A673 (cell line): ENCODE measurements around the gene LIMCH1. TPM values are rescaled to one million over a fixed set of nuclear protein-coding genes. Genes with fewer than 3 reads are reported as not detected.

Experiments
- BruUV-seq: library from RNA; stranded (reverse); fragments of 400-500 nt; replicated peaks from 2 replicates; lab custom pipeline; 2021; lab: Mats Ljungman, UMichigan
- CTCF ChIA-PET: fragments of 300-600 bp; sonication (Branson Sonifier 250); formaldehyde crosslinking; loops from one replicate; lab custom pipeline; 2022; ENCODE audit warnings: antibody characterized with exemption; lab: Charles Lee
- POLR2A ChIA-PET: fragments of 300-600 bp; sonication (Branson Sonifier 250); formaldehyde crosslinking; loops from one replicate; lab custom pipeline; 2022; ENCODE audit warnings: antibody characterized with exemption; ENCODE audit not compliant: low non-redundant PET; lab: Charles Lee
- DNase-seq: peaks from one replicate; pipeline ENCODE4 v3.0.0-alpha.2; 2015; ENCODE audit warnings: low spot score
- H3K27ac ChIP-seq: fragments of 200-600 bp; sonication (generic); 2 replicates; pipeline ENCODE4 v1.5.1; 2016; ENCODE audit warnings: mixed run types, low read depth, mild to moderate bottlenecking, mixed read lengths, antibody characterized with exemption, low read length; ENCODE audit not compliant: poor library complexity, severe bottlenecking
- H3K27me3 ChIP-seq: fragments of 200-600 bp; sonication (generic); replicated peaks from 2 replicates; pipeline ENCODE4 v1.6.1; 2017; ENCODE audit warnings: mixed run types, low read depth, mild to moderate bottlenecking, mixed read lengths, antibody characterized with exemption, low read length; ENCODE audit not compliant: insufficient read depth, poor library complexity
- H3K36me3 ChIP-seq: fragments of 200-600 bp; sonication (generic); 2 replicates; pipeline ENCODE4 v1.6.1; 2016; ENCODE audit warnings: mixed run types, mild to moderate bottlenecking, mixed read lengths, antibody characterized with exemption, low read length; ENCODE audit not compliant: insufficient read depth, poor library complexity, severe bottlenecking
- H3K4me1 ChIP-seq: fragments of 200-600 bp; sonication (generic); 2 replicates; pipeline ENCODE4 v1.6.1; 2017; ENCODE audit warnings: mixed run types, mild to moderate bottlenecking, mixed read lengths, antibody characterized with exemption, low read length; ENCODE audit not compliant: insufficient read depth, poor library complexity, severe bottlenecking
- H3K4me3 ChIP-seq: fragments of 200-600 bp; sonication (generic); 2 replicates; pipeline ENCODE4 v1.5.1; 2016; ENCODE audit warnings: low read depth, mixed run types, mild to moderate bottlenecking, mixed read lengths, low read length; ENCODE audit not compliant: poor library complexity, severe bottlenecking
- H3K9me3 ChIP-seq: fragments of 200-600 bp; sonication (generic); 2 replicates; pipeline ENCODE4 v1.6.1; 2016; ENCODE audit warnings: mixed run types, low read depth, mild to moderate bottlenecking, mixed read lengths, antibody characterized with exemption, low read length; ENCODE audit not compliant: poor library complexity, severe bottlenecking
- EZH2 ChIP-seq: fragments of 200-600 bp; sonication (generic); IDR thresholded peaks from 2 replicates; pipeline ENCODE4 v1.6.1; 2017; ENCODE audit warnings: borderline replicate concordance, low read depth, mild to moderate bottlenecking, mixed read lengths, antibody characterized with exemption, low read length; ENCODE audit not compliant: poor library complexity, severe bottlenecking
- intact Hi-C: fragments of 100-400 bp; cut with micrococcal nuclease; formaldehyde crosslinking; loops from one replicate; pipeline ENCODE4 v1.10.0; 2022; ENCODE audit not compliant: unreplicated experiment
- total RNA-seq: library from RNA; stranded (reverse); gene quantifications from 2 replicates; pipeline ENCODE4 v1.2.3, GENCODE V29; 2021
- TF ChIP-seq, protein P1 (sequence below): fragments of 300-800, 200-600 bp; sonication (generic); conservative IDR thresholded peaks from 2 replicates; pipeline ENCODE4 v1.5.1; 2017; ENCODE audit warnings: low read depth, mild to moderate bottlenecking, antibody characterized with exemption, low read length, moderate library complexity, mixed read lengths

Gene LIMCH1
- total RNA-seq, 1 experiment from 2014 or later, result 4.0 TPM

- Histone ChIP-seq H3K4me1 (peaks cover 6% of the 10 kb centered on the region), H3K36me3 (no peaks in the 10 kb centered on the region), H3K4me3 (no peak overlapping the region), H3K27ac (no peak overlapping the region), H3K27me3 (peaks cover 37% of the 10 kb centered on the region), H3K9me3 (no peaks in the 10 kb centered on the region)
- peak; percentile 79 for DNase-seq
- intact Hi-C loops, result loop anchor here (1.0 kb wide), 1 partner anchor 363 kb away; no protein-coding TSS in a partner anchor
- ChIA-PET POLR2A (no interaction called here), CTCF (interaction anchor here (0.7 to 2.5 kb wide), 5 partner anchors 149 to 363 kb away, joined by 4 to 32 read pairs (median 6); partner anchors contain the start of gene DCAF4L1)
- BruUV-seq, result no TSS peak
- no peak for TF ChIP-seq EZH2
- TF ChIP-seq, protein P1, sequence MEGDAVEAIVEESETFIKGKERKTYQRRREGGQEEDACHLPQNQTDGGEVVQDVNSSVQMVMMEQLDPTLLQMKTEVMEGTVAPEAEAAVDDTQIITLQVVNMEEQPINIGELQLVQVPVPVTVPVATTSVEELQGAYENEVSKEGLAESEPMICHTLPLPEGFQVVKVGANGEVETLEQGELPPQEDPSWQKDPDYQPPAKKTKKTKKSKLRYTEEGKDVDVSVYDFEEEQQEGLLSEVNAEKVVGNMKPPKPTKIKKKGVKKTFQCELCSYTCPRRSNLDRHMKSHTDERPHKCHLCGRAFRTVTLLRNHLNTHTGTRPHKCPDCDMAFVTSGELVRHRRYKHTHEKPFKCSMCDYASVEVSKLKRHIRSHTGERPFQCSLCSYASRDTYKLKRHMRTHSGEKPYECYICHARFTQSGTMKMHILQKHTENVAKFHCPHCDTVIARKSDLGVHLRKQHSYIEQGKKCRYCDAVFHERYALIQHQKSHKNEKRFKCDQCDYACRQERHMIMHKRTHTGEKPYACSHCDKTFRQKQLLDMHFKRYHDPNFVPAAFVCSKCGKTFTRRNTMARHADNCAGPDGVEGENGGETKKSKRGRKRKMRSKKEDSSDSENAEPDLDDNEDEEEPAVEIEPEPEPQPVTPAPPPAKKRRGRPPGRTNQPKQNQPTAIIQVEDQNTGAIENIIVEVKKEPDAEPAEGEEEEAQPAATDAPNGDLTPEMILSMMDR, result peak; percentile 96
Measured at GRCh38 chr4:41644288-41644914, 106.4 kb downstream of the LIMCH1 start.

DNA sequence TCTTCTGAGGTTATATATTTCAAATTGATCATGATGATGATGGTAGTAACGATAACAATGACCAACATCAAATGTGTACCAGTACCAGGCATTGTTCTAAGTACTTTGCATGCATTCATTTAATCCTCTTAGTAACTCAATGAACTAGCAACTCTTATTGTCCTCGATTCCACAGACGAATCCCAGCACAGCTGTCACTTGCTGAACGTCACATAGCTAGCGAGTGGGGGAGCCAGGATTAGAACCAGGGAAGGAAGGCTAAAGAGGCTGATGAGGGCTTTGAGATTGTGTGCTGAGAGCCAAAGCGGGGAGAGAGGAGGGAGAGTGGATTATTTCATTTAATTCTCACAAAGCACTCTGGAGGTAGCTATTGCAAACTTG lies 106.9 kb downstream of the LIMCH1 start:
- ChIA-PET POLR2A (no interaction called here), CTCF (interaction anchor here (2.5 kb wide), 1 partner anchor 364 kb away, joined by 32 read pairs; no protein-coding TSS in a partner anchor)
- H3K27ac ChIP-seq, result no peak overlapping the region
- no TSS peak for BruUV-seq
- H3K27me3 ChIP-seq, result peaks cover 32% of the 10 kb centered on the region
- DNase-seq, result peak; percentile 14
- H3K36me3 ChIP-seq, result no peaks in the 10 kb centered on the region
- peaks cover 6% of the 10 kb centered on the region for H3K4me1 ChIP-seq
- H3K9me3 ChIP-seq, result no peaks in the 10 kb centered on the region
- no peak overlapping the region for H3K4me3 ChIP-seq
- intact Hi-C loops, result loop anchor here (1.0 kb wide), 1 partner anchor 364 kb away; no protein-coding TSS in a partner anchor
- no peak for TF ChIP-seq EZH2
- TF ChIP-seq, protein P1, result no peak

GRCh38 chr4:41645728-41646390 lies 107.9 kb downstream of the LIMCH1 start:
- H3K27ac ChIP-seq, result no peak overlapping the region
- no peak for DNase-seq
- BruUV-seq, result no TSS peak
- H3K27me3 ChIP-seq, result peaks cover 26% of the 10 kb centered on the region
- no peak overlapping the region for H3K4me3 ChIP-seq
- no peaks in the 10 kb centered on the region for H3K9me3 ChIP-seq
- TF ChIP-seq, protein P1, result no peak
- no peak for TF ChIP-seq EZH2
- intact Hi-C loops, result no loop called here
- no peaks in the 10 kb centered on the region for H3K36me3 ChIP-seq
- ChIA-PET CTCF (interaction anchor here (0.6 to 2.5 kb wide), 2 partner anchors 365 to 717 kb away, joined by 5 to 32 read pairs; no protein-coding TSS in a partner anchor), POLR2A (no interaction called here)
- H3K4me1 ChIP-seq, result peaks cover 6% of the 10 kb centered on the region
